CD4-positive, alpha-beta memory T cell (primary cell): Measurements from ENCODE around the gene CCR8. TPM values are rescaled to one million over a fixed set of nuclear protein-coding genes. Genes with fewer than 3 reads are reported as not detected.
A peak's percentile ranks its signal among the peaks of the same experiment; 100 is the strongest.
"Not testable (repeated sequence)": the region's sequence is repeated elsewhere in the genome, so short reads cannot be mapped to it uniquely, and the experiment has no call there.

Experiments used
- CTCF ChIA-PET: fragments of 350-600 bp; sonication (Branson Sonifier 250); formaldehyde crosslinking; loops from one replicate; lab custom pipeline; 2021; ENCODE audit warnings: inconsistent platforms; ENCODE audit not compliant: partially characterized antibody; lab: Charles Lee
- POLR2A ChIA-PET: fragments of 350-600 bp; sonication (Branson Sonifier 250); formaldehyde crosslinking; loops from one replicate; lab custom pipeline; 2021; ENCODE audit not compliant: partially characterized antibody; lab: Charles Lee
- DNase-seq, 5 donors: peaks; one replicate each; pipeline versions ENCODE4 v3.0.0 to v3.0.0-alpha.2; 2020 to 2022; ENCODE audit warnings: mixed read lengths in 1 of 5
- H3K27ac ChIP-seq: one replicate; pipeline ENCODE4 v1.7.0; 2013; ENCODE audit warnings: low read depth, low read length
- H3K27me3 ChIP-seq: 2 replicates; pipeline ENCODE4 v1.7.0; 2013; ENCODE audit warnings: mild to moderate bottlenecking, low read length, moderate library complexity; ENCODE audit not compliant: insufficient read depth
- H3K36me3 ChIP-seq: 2 replicates; pipeline ENCODE4 v1.7.0; 2013; ENCODE audit warnings: mild to moderate bottlenecking, low read length, moderate library complexity; ENCODE audit not compliant: insufficient read depth
- H3K4me1 ChIP-seq: 2 replicates; pipeline ENCODE4 v1.7.0; 2013; ENCODE audit warnings: mild to moderate bottlenecking, low read length, moderate library complexity; ENCODE audit not compliant: insufficient read depth
- H3K4me3 ChIP-seq, 2 donors: one replicate each; pipeline ENCODE4 v1.7.0; 2013; ENCODE audit warnings: low read length in 2 of 2, mild to moderate bottlenecking in 1 of 2
- H3K9me3 ChIP-seq, 2 donors: one replicate each; pipeline ENCODE4 v1.7.0; 2013; ENCODE audit warnings: low read length in 2 of 2, control low read depth in 1 of 2; ENCODE audit not compliant: control insufficient read depth in 1 of 2
- H3K27ac Mint-ChIP-seq, 7 donors: one replicate each; pipeline ENCODE4 v1.8.0; 2020 to 2021; ENCODE audit warnings: mixed read lengths in 7 of 7, mild to moderate bottlenecking in 6 of 7, inconsistent platforms in 3 of 7, moderate library complexity in 3 of 7
- H3K27me3 Mint-ChIP-seq, 2 donors: one replicate each; pipeline ENCODE4 v1.8.0; 2020 to 2021; ENCODE audit warnings: mixed read lengths in 2 of 2
- H3K36me3 Mint-ChIP-seq, 2 donors: one replicate each; pipeline ENCODE4 v1.8.0; 2020 to 2021; ENCODE audit warnings: mixed read lengths in 2 of 2, inconsistent platforms in 1 of 2, mild to moderate bottlenecking in 1 of 2
- H3K4me1 Mint-ChIP-seq, 4 donors: one replicate each; pipeline ENCODE4 v1.8.0; 2020 to 2021; ENCODE audit warnings: mixed read lengths in 4 of 4, mild to moderate bottlenecking in 1 of 4
- H3K4me3 Mint-ChIP-seq, 8 donors: one replicate each; pipeline ENCODE4 v1.8.0; 2020 to 2021; ENCODE audit warnings: mixed read lengths in 8 of 8, mild to moderate bottlenecking in 7 of 8, moderate library complexity in 6 of 8, inconsistent platforms in 3 of 8
- H3K9me3 Mint-ChIP-seq, 8 donors: one replicate each; pipeline ENCODE4 v1.8.0; 2020 to 2021; ENCODE audit warnings: mixed read lengths in 8 of 8, mild to moderate bottlenecking in 5 of 8, inconsistent platforms in 3 of 8, moderate library complexity in 1 of 8
- intact Hi-C: fragments of 100-400 bp; cut with micrococcal nuclease; formaldehyde crosslinking; loops from one replicate; pipeline ENCODE4 v1.15.1; 2023
- polyA plus RNA-seq, 2 donors: library from polyadenylated mRNA; unstranded; fragments of 300-500 nt; fragmentation: Illumina TruSeq; gene quantifications; one replicate each; pipeline ENCODE4 v1.2.3, GENCODE V29; 2021
- total RNA-seq, 2 experiments: library from RNA; stranded (reverse); gene quantifications; one replicate each; pipeline ENCODE4 v1.2.3, GENCODE V29; 2021

CCR8 gene
- total and polyA plus RNA-seq, 4 experiments from 2014 or later: 5.3 to 12.3 (median 6.2) TPM

GRCh38 chr3:39353168-39353927 is 23.8 kb downstream of the CCR8 start:
- H3K9me3 ChIP-seq, H3K27ac ChIP-seq, intact Hi-C loops, H3K36me3 ChIP-seq, H3K27me3 ChIP-seq, DNase-seq, H3K27me3 Mint-ChIP-seq, POLR2A ChIA-PET, H3K4me3 Mint-ChIP-seq, H3K4me3 ChIP-seq, H3K9me3 Mint-ChIP-seq, H3K36me3 Mint-ChIP-seq, CTCF ChIA-PET: not testable (repeated sequence)
- H3K4me1 ChIP-seq: peaks cover 15% of the 10 kb centered on the region
- Mint-ChIP-seq H3K4me1 (peaks cover 16 to 60% (median 30%) of the 10 kb centered on the region in 4 donors), H3K27ac (peak overlapping the region in 1 of 7 donors; percentile 68)

GRCh38 chr3:39358333-39358732 is 28.8 kb downstream of the CCR8 start:
- Histone ChIP-seq H3K4me1 (peaks cover 46% of the 10 kb centered on the region), H3K27me3 (no peaks in the 10 kb centered on the region), H3K27ac (no peak overlapping the region), H3K9me3 (no peaks in the 10 kb centered on the region), H3K36me3 (no peaks in the 10 kb centered on the region), H3K4me3 (peak overlapping the region in 1 of 2 donors; percentile 25)
- H3K27ac Mint-ChIP-seq: peak overlapping the region in 5 of 7 donors; percentile 49 to 87 (median 78)
- H3K27me3 Mint-ChIP-seq: no peaks in the 10 kb centered on the region
- peaks cover 0 to 2% of the 10 kb centered on the region in 2 donors for H3K36me3 Mint-ChIP-seq
- H3K4me1 Mint-ChIP-seq: peaks cover 44 to 69% (median 58%) of the 10 kb centered on the region in 4 donors
- DNase-seq: peak in 3 of 5 donors; percentile 18 to 36 (median 32)
- ChIA-PET CTCF (interaction anchor here (1.0 to 1.2 kb wide), 3 partner anchors 20 to 67 kb away, joined by 4 read pairs; no protein-coding TSS in a partner anchor), POLR2A (no interaction called here)
- H3K9me3 Mint-ChIP-seq: no peaks in the 10 kb centered on the region
- intact Hi-C loops: no loop called here
- peak overlapping the region in 6 of 8 donors; percentile 9 to 79 (median 39) for H3K4me3 Mint-ChIP-seq

- Mint-ChIP-seq H3K4me1 (peaks cover 60 to 83% (median 70%) of the 10 kb centered on the region in 4 donors), H3K4me3 (peak overlapping the region; percentile 41 to 81 (median 76)), H3K36me3 (peaks cover 0 to 2% of the 10 kb centered on the region in 2 donors), H3K9me3 (peaks cover 0 to 2% (median 0%) of the 10 kb centered on the region in 8 donors), H3K27ac (peak overlapping the region; percentile 73 to 93 (median 84)), H3K27me3 (no peaks in the 10 kb centered on the region)
- Histone ChIP-seq H3K4me1 (peaks cover 46% of the 10 kb centered on the region), H3K27me3 (no peaks in the 10 kb centered on the region), H3K27ac (peak overlapping the region; percentile 17), H3K36me3 (no peaks in the 10 kb centered on the region), H3K9me3 (no peaks in the 10 kb centered on the region), H3K4me3 (peak overlapping the region in 1 of 2 donors; percentile 10)
- POLR2A ChIA-PET: interaction anchor here (1.1 to 1.9 kb wide), 2 partner anchors 11 to 46 kb away, joined by 3 to 5 read pairs; no protein-coding TSS in a partner anchor
- CTCF ChIA-PET: interaction anchor here (1.0 to 1.7 kb wide), 8 partner anchors 10 to 172 kb away, joined by 3 to 10 read pairs (median 4); no protein-coding TSS in a partner anchor
- intact Hi-C loops: no loop called here
- DNase-seq: peak; percentile 56 to 80 (median 61)
Observed at GRCh38 chr3:39361252-39361927, 31.9 kb downstream of the CCR8 start.

- peak overlapping the region in 4 of 8 donors; percentile 14 to 81 (median 78) for H3K4me3 Mint-ChIP-seq
- intact Hi-C loops: no loop called here
- peak overlapping the region; percentile 17 for H3K27ac ChIP-seq
Observed at GRCh38 chr3:39362192-39362591, 32.7 kb downstream of the CCR8 start.

GRCh38 chr3:39362812-39363211 is 33.3 kb downstream of the CCR8 start:
- H3K36me3 ChIP-seq: no peaks in the 10 kb centered on the region
- no peaks in the 10 kb centered on the region for H3K27me3 Mint-ChIP-seq
- intact Hi-C loops: no loop called here
- no peak overlapping the region for H3K4me3 ChIP-seq
- H3K27me3 ChIP-seq: no peaks in the 10 kb centered on the region
- peaks cover 0 to 2% of the 10 kb centered on the region in 2 donors for H3K36me3 Mint-ChIP-seq
- peaks cover 52 to 73% (median 62%) of the 10 kb centered on the region in 4 donors for H3K4me1 Mint-ChIP-seq
- H3K4me3 Mint-ChIP-seq: peak overlapping the region in 3 of 8 donors; percentile 12 to 78 (median 77)
- ChIA-PET CTCF (interaction anchor here (0.8 to 1.8 kb wide), 2 partner anchors 15 to 74 kb away, joined by 4 to 5 read pairs; no protein-coding TSS in a partner anchor), POLR2A (no interaction called here)
- H3K27ac Mint-ChIP-seq: peak overlapping the region; percentile 4 to 86 (median 68)
- no peak for DNase-seq
- H3K9me3 ChIP-seq: no peaks in the 10 kb centered on the region
- no peak overlapping the region for H3K27ac ChIP-seq
- peaks cover 0 to 2% (median 0%) of the 10 kb centered on the region in 8 donors for H3K9me3 Mint-ChIP-seq
- peaks cover 40% of the 10 kb centered on the region for H3K4me1 ChIP-seq

More at GRCh38 chr3:39362192-39362591, 32.7 kb downstream of the CCR8 start:
- Mint-ChIP-seq H3K27me3 (no peaks in the 10 kb centered on the region), H3K36me3 (peaks cover 0 to 2% of the 10 kb centered on the region in 2 donors), H3K4me1 (peaks cover 58 to 80% (median 68%) of the 10 kb centered on the region in 4 donors), H3K9me3 (peaks cover 0 to 2% (median 0%) of the 10 kb centered on the region in 8 donors), H3K27ac (peak overlapping the region; percentile 68 to 93 (median 77))
- H3K27me3 ChIP-seq: no peaks in the 10 kb centered on the region
- H3K4me3 ChIP-seq: no peak overlapping the region
- DNase-seq: no peak
- H3K4me1 ChIP-seq: peaks cover 46% of the 10 kb centered on the region
- no peaks in the 10 kb centered on the region for H3K36me3 ChIP-seq
- ChIA-PET POLR2A (interaction anchor here (1.1 to 1.9 kb wide), 2 partner anchors 12 to 46 kb away, joined by 3 to 5 read pairs; no protein-coding TSS in a partner anchor), CTCF (interaction anchor here (1.1 to 1.8 kb wide), 3 partner anchors 10 to 74 kb away, joined by 3 to 5 read pairs (median 5); no protein-coding TSS in a partner anchor)
- H3K9me3 ChIP-seq: no peaks in the 10 kb centered on the region

GRCh38 chr3:39370450-39370849 is 40.9 kb downstream of the CCR8 start:
- H3K27me3 ChIP-seq, DNase-seq, intact Hi-C loops, H3K9me3 Mint-ChIP-seq, CTCF ChIA-PET, POLR2A ChIA-PET, H3K4me1 Mint-ChIP-seq, H3K27ac Mint-ChIP-seq, H3K36me3 Mint-ChIP-seq, H3K36me3 ChIP-seq, H3K27ac ChIP-seq, H3K27me3 Mint-ChIP-seq, H3K9me3 ChIP-seq, H3K4me3 Mint-ChIP-seq, H3K4me3 ChIP-seq, H3K4me1 ChIP-seq: not testable (repeated sequence)
